Calu3 (cell line): ENCODE results near the gene SYCP3. TPM values are rescaled to one million over a fixed set of nuclear protein-coding genes. Genes with fewer than 3 reads are reported as not detected.

Experiments used
- BruUV-seq: library from RNA; stranded (reverse); fragments of 400-500 nt; replicated peaks from 2 replicates; lab custom pipeline; 2021; lab: Mats Ljungman, UMichigan
- CTCF ChIA-PET: fragments of 300-600 bp; sonication (Branson Sonifier 250); formaldehyde crosslinking; loops from one replicate; lab custom pipeline; 2022; ENCODE audit warnings: antibody characterized with exemption; lab: Charles Lee
- DNase-seq: peaks from one replicate; pipeline ENCODE4 v3.0.0; 2022
- H3K27ac Mint-ChIP-seq: one replicate; pipeline ENCODE4 v1.8.0; 2022; ENCODE audit warnings: mixed read lengths; ENCODE audit not compliant: unreplicated experiment
- H3K27me3 Mint-ChIP-seq: one replicate; pipeline ENCODE4 v1.8.0; 2022; ENCODE audit warnings: mixed read lengths; ENCODE audit not compliant: unreplicated experiment
- H3K36me3 Mint-ChIP-seq: one replicate; pipeline ENCODE4 v1.8.0; 2022; ENCODE audit warnings: mild to moderate bottlenecking, moderate library complexity, mixed read lengths; ENCODE audit not compliant: insufficient read depth, unreplicated experiment
- H3K4me1 Mint-ChIP-seq: one replicate; pipeline ENCODE4 v1.8.0; 2022; ENCODE audit warnings: mild to moderate bottlenecking, low read depth, mixed read lengths; ENCODE audit not compliant: unreplicated experiment
- H3K4me3 Mint-ChIP-seq: one replicate; pipeline ENCODE4 v1.8.0; 2022; ENCODE audit warnings: mild to moderate bottlenecking, low read depth, moderate library complexity, mixed read lengths; ENCODE audit not compliant: unreplicated experiment
- H3K9me3 Mint-ChIP-seq: one replicate; pipeline ENCODE4 v1.8.0; 2022; ENCODE audit warnings: low read depth, mixed read lengths; ENCODE audit not compliant: unreplicated experiment
- CTCF ChIP-seq: fragments of 200-600 bp; IDR thresholded peaks from one replicate; pipeline ENCODE4 v1.8.0; 2022; ENCODE audit warnings: antibody characterized with exemption; ENCODE audit not compliant: unreplicated experiment
- intact Hi-C: fragments of 100-400 bp; cut with micrococcal nuclease; formaldehyde crosslinking; loops from one replicate; pipeline ENCODE4 v1.10.0; 2022; ENCODE audit not compliant: unreplicated experiment
- total RNA-seq: library from RNA; stranded (reverse); gene quantifications from 2 replicates; pipeline ENCODE4 v1.2.3, GENCODE V29; 2022

The SYCP3 gene
- total RNA-seq, 1 experiment from 2014 or later = 0.12 TPM

GRCh38 chr12:101746196-101746595 is 6.9 kb upstream of the SYCP3 start:
- TSS peak; percentile 48 for BruUV-seq
- CTCF ChIA-PET = interaction anchor here (0.5 kb wide), 1 partner anchor 71 kb away, joined by 3 read pairs; no protein-coding TSS in a partner anchor
- TF ChIP-seq CTCF = no peak
- no peaks in the 10 kb centered on the region for H3K4me1 Mint-ChIP-seq
- H3K27ac Mint-ChIP-seq = no peak overlapping the region
- no peaks in the 10 kb centered on the region for H3K27me3 Mint-ChIP-seq
- intact Hi-C loops = no loop called here
- H3K4me3 Mint-ChIP-seq = no peak overlapping the region
- no peaks in the 10 kb centered on the region for H3K9me3 Mint-ChIP-seq
- peaks cover 17% of the 10 kb centered on the region for H3K36me3 Mint-ChIP-seq
- DNase-seq = no peak

DNA sequence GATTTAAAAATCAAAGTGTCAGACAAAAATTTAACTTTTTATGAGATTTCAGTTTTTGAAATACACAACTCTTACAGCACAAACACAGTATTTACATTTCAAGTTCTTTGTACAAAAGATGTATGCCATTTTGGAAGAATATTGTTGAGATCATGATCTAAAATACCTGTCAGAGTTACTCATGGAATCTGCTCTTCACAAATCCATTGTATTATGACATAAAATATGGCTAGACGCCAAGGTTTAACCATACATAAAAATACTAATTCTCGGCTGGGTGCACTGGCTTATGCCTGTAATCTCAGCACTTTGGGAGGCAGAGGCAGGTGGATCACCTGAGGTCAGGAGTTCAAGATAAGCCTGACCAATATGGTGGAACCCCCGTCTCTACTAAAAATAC is 6.2 kb upstream of the SYCP3 start:
- CTCF ChIA-PET = interaction anchor here (0.5 to 0.6 kb wide), 2 partner anchors 71 to 311 kb away, joined by 3 to 5 read pairs; no protein-coding TSS in a partner anchor
- peaks cover 17% of the 10 kb centered on the region for H3K36me3 Mint-ChIP-seq
- intact Hi-C loops = no loop called here
- H3K27me3 Mint-ChIP-seq = no peaks in the 10 kb centered on the region
- no peaks in the 10 kb centered on the region for H3K9me3 Mint-ChIP-seq
- DNase-seq = no peak
- no peak overlapping the region for H3K27ac Mint-ChIP-seq
- no peak for TF ChIP-seq CTCF
- H3K4me3 Mint-ChIP-seq = no peak overlapping the region
- H3K4me1 Mint-ChIP-seq = no peaks in the 10 kb centered on the region
- BruUV-seq = no TSS peak

GRCh38 chr12:101743724-101744472 is 4.6 kb upstream of the SYCP3 start:
- TF ChIP-seq CTCF = no peak
- H3K36me3 Mint-ChIP-seq = peaks cover 9% of the 10 kb centered on the region
- H3K4me1 Mint-ChIP-seq = no peaks in the 10 kb centered on the region
- no peak overlapping the region for H3K4me3 Mint-ChIP-seq
- intact Hi-C loops = no loop called here
- H3K9me3 Mint-ChIP-seq = no peaks in the 10 kb centered on the region
- DNase-seq = no peak
- CTCF ChIA-PET = no interaction called here
- H3K27me3 Mint-ChIP-seq = no peaks in the 10 kb centered on the region
- H3K27ac Mint-ChIP-seq = no peak overlapping the region
- BruUV-seq = no TSS peak

DNA sequence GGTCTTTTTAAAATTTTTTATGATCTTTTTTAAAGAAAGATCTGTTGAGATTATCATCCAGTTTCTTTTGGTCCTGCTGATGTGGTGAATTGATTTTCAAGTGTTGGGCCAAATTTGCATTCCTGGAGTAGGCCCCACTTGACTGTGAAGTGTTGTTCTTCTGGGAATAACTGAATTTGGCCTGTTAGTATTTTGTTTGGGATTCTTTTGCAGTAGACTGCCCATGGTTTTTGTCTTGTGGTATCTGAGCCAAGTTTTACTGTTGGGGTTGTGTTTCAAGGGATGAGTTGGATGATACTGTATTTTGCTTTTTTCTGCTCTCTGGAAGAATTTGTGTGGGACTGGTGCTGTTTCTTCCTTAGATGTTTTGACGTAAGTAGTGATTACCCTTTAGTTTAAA is 4.0 kb upstream of the SYCP3 start:
- CTCF ChIA-PET = no interaction called here
- no peak for DNase-seq
- Mint-ChIP-seq H3K27me3 (no peaks in the 10 kb centered on the region), H3K9me3 (no peaks in the 10 kb centered on the region), H3K4me3 (no peak overlapping the region), H3K27ac (no peak overlapping the region), H3K36me3 (peaks cover 12% of the 10 kb centered on the region), H3K4me1 (no peaks in the 10 kb centered on the region)
- no peak for TF ChIP-seq CTCF
- BruUV-seq = no TSS peak
- intact Hi-C loops = no loop called here
